Measurements from ENCODE around the gene RPA3. TPM values are rescaled to one million over a fixed set of nuclear protein-coding genes. Genes with fewer than 3 reads are reported as not detected.

Gene RPA3
- polyA plus RNA-seq, 3 donors = 54.5 to 77.2 (median 63.3) TPM

- no peak for DNase-seq (ENCODE audit: low read depth in 3 of 3, low spot score in 2 of 3)
Measured at GRCh38 chr7:7736671-7737070, 18.3 kb upstream of the RPA3 start.

- no peak for DNase-seq (ENCODE audit: low read depth in 3 of 3, low spot score in 2 of 3)
Measured at GRCh38 chr7:7732621-7733281, 14.3 kb upstream of the RPA3 start.

- no peak for DNase-seq (ENCODE audit: low read depth in 3 of 3, low spot score in 2 of 3)
Measured at GRCh38 chr7:7731732-7732131, 13.3 kb upstream of the RPA3 start.

GRCh38 chr7:7720750-7721621, 2.6 kb upstream of the RPA3 start:
- DNase-seq (ENCODE audit: low read depth in 3 of 3, low spot score in 2 of 3) = no peak

GRCh38 chr7:7720193-7720592, 1.8 kb upstream of the RPA3 start:
- DNase-seq (ENCODE audit: low read depth in 3 of 3, low spot score in 2 of 3) = no peak

- no peak for DNase-seq (ENCODE audit: low read depth in 3 of 3, low spot score in 2 of 3)
Measured at GRCh38 chr7:7719236-7719635, 829 bp upstream of the RPA3 start.

GRCh38 chr7:7713730-7714129, 4.7 kb downstream of the RPA3 start:
- DNase-seq (ENCODE audit: low read depth in 3 of 3, low spot score in 2 of 3) = no peak

- DNase-seq (ENCODE audit: low read depth in 3 of 3, low spot score in 2 of 3) = no peak
Measured at GRCh38 chr7:7710469-7710868, 7.9 kb downstream of the RPA3 start.

GRCh38 chr7:7709291-7709690, 9.1 kb downstream of the RPA3 start:
- no peak for DNase-seq (ENCODE audit: low read depth in 3 of 3, low spot score in 2 of 3)

GRCh38 chr7:7707806-7708205, 10.6 kb downstream of the RPA3 start:
- no peak for DNase-seq (ENCODE audit: low read depth in 3 of 3, low spot score in 2 of 3)

- no peak for DNase-seq (ENCODE audit: low read depth in 3 of 3, low spot score in 2 of 3)
Measured at GRCh38 chr7:7707246-7707645, 11.2 kb downstream of the RPA3 start.

- DNase-seq (ENCODE audit: low read depth in 3 of 3, low spot score in 2 of 3) = no peak
Measured at GRCh38 chr7:7706556-7707172, 11.7 kb downstream of the RPA3 start.

- DNase-seq (ENCODE audit: low read depth in 3 of 3, low spot score in 2 of 3) = no peak
Measured at GRCh38 chr7:7706101-7706511, 12.3 kb downstream of the RPA3 start.

- DNase-seq (ENCODE audit: low read depth in 3 of 3, low spot score in 2 of 3) = no peak
Measured at GRCh38 chr7:7705318-7705717, 13.1 kb downstream of the RPA3 start.

- no peak for DNase-seq (ENCODE audit: low read depth in 3 of 3, low spot score in 2 of 3)
Measured at GRCh38 chr7:7704867-7705266, 13.5 kb downstream of the RPA3 start.

- no peak for DNase-seq (ENCODE audit: low read depth in 3 of 3, low spot score in 2 of 3)
Measured at GRCh38 chr7:7703427-7703826, 15.0 kb downstream of the RPA3 start.

- no peak for DNase-seq (ENCODE audit: low read depth in 3 of 3, low spot score in 2 of 3)
Measured at GRCh38 chr7:7702826-7703225, 15.6 kb downstream of the RPA3 start.

GRCh38 chr7:7701527-7701926, 16.9 kb downstream of the RPA3 start:
- no peak for DNase-seq (ENCODE audit: low read depth in 3 of 3, low spot score in 2 of 3)

GRCh38 chr7:7699970-7700369, 18.4 kb downstream of the RPA3 start:
- no peak for DNase-seq (ENCODE audit: low read depth in 3 of 3, low spot score in 2 of 3)

GRCh38 chr7:7699380-7699779, 19.0 kb downstream of the RPA3 start:
- DNase-seq (ENCODE audit: low read depth in 3 of 3, low spot score in 2 of 3) = no peak

- no peak for DNase-seq (ENCODE audit: low read depth in 3 of 3, low spot score in 2 of 3)
Measured at GRCh38 chr7:7698930-7699329, 19.5 kb downstream of the RPA3 start.
